Stimulated activated CD4-positive, alpha-beta T cell treated with anti-CD3 and anti-CD28 coated beads, TNF-alpha, amount 100 ng/mL, for 4 hours (primary cell): ENCODE results near the gene TICAM2.

Experiments used
- DNase-seq, 3 experiments: peaks; one replicate each; pipeline ENCODE4 v3.0.0-alpha.2; 2020; ENCODE audit warnings: low read depth in 3 of 3

The TICAM2 gene

GRCh38 chr5:115531787-115532367, 70.4 kb downstream of the TICAM2 start:
- DNase-seq = no peak

- no peak for DNase-seq
Measured at GRCh38 chr5:115531380-115531779, 70.9 kb downstream of the TICAM2 start.

- DNase-seq = no peak
Measured at GRCh38 chr5:115530426-115530825, 71.9 kb downstream of the TICAM2 start.
